Measurements from ENCODE around the gene ARHGAP23.
"Not testable (repeated sequence)": the region's sequence is repeated elsewhere in the genome, so short reads cannot be mapped to it uniquely, and the experiment has no call there.

- TF ChIP-seq POLR2A, CTCF (IDR thresholded peaks at IDR 0.05): not testable (repeated sequence)
Observed at GRCh38 chr17:38501718-38502117, 73.5 kb downstream of the ARHGAP23 start.
